ENCODE results near the gene METRN.
"Not testable (repeated sequence)": the region's sequence is repeated elsewhere in the genome, so short reads cannot be mapped to it uniquely, and the experiment has no call there.

The METRN gene

DNA sequence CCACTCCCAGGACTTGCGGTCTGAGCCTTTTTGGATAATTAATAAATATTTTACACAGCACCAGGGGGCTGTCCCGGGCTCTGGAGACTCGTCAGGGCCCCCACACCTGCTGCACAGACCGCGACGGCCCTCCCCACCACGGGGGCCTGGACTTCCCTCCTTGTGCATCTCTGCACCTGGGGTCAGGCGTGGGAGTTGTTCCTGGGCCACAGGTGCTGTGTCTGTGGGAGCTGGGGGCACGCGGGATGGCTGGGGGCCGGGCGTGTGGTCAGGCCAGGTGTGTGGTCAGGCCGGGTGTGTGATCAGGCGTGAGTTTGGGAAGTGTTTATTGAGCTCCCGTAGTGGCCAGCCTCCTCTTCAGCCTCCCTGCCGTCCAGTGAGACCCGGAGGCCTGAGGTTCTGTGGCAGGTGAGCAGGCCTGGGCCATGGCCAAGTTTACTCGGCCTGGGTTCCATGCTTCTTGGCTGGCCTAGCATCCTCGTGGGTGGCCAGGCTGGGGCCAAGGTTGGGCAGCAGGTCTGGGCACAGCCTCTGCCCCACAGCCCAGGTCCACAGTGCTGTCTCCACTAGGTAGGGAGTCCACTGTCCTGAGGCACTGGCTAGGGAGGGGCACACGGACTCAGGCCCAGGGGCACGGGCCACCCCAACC, 36.6 kb upstream of the METRN start:
- no peak for DNase-seq

DNA sequence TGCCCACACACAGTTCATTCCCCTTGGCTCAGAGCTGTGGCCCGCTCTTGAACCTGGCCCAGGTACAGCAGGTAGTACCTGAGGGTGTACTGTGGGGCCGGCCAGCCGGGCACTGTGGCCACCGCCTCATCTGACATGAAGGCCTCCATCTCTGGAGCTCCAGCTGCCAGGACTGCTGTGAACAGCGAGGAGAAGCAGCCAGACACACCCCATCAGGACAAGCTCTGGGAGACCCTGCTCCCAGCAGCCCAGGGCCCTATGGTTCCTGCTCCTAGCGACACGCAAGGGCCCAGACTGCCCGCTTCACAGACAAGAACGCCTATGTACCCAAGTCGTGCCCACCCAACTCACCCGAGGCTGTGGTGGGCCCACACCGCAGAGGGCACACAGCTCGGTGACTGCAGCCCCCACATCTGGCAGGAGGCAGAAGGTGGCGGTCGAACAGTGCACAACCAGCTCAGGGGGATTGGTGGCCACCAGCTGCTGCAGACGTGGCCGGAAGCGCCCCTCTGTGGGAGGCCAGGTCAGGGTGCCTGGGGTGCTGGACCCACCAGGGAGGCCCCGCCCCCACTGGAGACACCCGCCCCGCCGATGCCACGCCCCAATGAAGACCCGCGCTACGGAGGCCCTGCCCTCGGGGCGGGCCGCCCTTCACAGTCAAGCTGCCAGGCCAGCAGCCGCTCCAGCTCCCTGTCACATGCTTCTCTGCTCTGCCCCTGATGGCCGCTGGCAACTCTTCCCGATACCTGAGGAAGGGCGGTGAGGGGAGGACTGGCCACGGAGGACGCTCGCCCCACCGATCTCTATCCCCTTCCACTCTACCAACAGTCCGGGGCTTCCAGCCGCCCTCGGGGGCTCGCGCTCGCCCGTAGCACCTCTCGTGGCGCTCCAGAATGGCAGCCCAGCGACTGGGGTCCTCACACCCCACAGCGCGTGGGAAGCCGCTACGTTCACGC, 35.8 kb upstream of the METRN start:
- peak; percentile 61 for DNase-seq

DNA sequence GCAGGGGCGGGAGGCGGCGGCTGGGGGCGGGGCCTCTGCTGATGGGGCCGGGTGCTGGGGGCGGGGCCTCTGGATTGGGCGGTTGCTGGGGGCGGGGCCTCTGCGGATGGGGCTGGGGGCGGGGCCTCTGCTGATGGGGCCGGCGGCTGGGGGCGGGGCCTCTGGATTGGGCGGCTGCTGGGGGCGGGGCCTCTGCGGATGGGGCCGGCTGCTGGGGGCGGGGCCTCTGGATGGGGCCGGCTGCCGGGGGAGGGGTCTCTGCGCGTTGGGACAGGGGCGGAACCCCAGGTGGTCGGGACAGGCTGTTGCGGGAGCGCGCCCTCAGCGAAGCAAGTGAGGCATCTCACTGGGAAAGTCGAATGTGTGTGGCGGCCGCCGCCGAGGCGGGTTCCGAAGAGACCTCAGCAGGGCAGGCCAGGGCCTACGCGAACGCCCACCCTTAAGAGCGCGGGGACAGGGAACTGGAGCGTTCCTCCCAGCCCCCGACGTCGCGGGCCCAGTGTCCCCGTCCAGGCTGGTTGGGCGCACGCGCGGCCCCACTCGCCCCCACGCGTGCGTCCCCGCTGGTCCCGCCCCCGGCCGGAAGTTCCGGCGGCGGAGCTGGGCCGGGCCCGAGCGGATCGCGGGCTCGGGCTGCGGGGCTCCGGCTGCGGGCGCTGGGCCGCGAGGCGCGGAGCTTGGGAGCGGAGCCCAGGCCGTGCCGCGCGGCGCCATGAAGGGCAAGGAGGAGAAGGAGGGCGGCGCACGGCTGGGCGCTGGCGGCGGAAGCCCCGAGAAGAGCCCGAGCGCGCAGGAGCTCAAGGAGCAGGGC, 34.9 kb upstream of the METRN start, which contains the start of gene STUB1:
Gene STUB1 (plus strand): TSS at position 597 of the 811 bp plus-strand sequence. CDS start 116 bp downstream, at position 713.
- DNase-seq = peak; percentile 90

DNA sequence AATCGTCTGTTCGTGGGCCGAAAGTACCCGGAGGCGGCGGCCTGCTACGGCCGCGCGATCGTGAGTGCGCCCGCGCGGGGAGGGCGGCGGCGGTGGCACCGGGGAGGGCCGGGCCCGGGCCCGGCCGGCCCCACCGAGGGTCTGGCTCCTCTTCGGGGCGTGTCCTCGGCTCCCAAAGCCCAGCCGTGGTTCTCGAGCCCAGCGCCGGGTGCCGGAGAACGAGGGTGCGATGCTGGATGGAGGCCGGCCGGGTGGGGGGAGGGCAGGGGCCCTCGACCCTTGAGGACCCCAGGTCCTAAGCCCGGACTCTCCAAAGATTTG, 34.3 kb upstream of the METRN start:
- DNase-seq = no peak

DNA sequence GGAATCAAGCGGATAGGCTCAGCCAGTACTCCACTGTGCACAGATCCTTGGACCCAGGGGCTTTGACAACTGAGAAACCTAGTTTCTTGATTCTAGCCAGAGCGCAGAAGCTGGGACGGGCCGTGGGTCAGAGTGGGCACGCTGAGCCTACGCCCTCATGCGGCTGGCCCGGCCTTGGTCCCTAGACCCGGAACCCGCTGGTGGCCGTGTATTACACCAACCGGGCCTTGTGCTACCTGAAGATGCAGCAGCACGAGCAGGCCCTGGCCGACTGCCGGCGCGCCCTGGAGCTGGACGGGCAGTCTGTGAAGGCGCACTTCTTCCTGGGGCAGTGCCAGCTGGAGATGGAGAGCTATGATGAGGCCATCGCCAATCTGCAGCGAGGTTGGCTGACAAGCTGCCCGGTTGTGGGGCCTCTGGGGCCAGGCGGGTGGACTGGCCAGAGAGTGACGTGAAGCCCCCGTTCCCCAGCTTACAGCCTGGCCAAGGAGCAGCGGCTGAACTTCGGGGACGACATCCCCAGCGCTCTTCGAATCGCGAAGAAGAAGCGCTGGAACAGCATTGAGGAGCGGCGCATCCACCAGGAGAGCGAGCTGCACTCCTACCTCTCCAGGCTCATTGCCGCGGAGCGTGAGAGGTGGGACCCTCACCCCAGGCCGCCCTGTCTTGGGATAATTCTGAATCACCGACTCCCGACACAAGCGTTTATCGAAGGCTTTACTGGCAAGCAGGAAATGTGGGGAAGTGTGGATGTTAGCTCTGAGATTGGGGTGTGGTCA, 33.8 kb upstream of the METRN start:
- DNase-seq = no peak

DNA sequence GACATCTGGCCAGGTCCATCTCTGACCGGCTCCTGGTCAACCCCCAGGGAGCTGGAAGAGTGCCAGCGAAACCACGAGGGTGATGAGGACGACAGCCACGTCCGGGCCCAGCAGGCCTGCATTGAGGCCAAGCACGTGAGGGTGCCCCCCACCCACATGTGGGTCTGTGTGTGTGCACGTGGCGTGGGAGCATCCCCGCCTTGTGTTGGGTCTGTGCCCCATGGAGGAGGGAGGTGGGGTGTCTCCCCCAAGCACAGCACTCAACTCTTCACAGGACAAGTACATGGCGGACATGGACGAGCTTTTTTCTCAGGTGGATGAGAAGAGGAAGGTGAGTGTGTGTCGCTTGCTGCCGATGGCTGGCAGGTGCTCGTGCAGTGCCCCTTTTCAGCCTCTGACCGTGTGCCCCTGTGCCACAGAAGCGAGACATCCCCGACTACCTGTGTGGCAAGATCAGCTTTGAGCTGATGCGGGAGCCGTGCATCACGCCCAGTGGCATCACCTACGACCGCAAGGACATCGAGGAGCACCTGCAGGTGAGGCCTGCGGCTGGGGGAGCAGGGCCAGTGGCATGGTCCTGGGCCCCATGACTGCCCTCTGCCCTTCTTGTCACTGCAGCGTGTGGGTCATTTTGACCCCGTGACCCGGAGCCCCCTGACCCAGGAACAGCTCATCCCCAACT, 33.0 kb upstream of the METRN start:
- no peak for DNase-seq

DNA sequence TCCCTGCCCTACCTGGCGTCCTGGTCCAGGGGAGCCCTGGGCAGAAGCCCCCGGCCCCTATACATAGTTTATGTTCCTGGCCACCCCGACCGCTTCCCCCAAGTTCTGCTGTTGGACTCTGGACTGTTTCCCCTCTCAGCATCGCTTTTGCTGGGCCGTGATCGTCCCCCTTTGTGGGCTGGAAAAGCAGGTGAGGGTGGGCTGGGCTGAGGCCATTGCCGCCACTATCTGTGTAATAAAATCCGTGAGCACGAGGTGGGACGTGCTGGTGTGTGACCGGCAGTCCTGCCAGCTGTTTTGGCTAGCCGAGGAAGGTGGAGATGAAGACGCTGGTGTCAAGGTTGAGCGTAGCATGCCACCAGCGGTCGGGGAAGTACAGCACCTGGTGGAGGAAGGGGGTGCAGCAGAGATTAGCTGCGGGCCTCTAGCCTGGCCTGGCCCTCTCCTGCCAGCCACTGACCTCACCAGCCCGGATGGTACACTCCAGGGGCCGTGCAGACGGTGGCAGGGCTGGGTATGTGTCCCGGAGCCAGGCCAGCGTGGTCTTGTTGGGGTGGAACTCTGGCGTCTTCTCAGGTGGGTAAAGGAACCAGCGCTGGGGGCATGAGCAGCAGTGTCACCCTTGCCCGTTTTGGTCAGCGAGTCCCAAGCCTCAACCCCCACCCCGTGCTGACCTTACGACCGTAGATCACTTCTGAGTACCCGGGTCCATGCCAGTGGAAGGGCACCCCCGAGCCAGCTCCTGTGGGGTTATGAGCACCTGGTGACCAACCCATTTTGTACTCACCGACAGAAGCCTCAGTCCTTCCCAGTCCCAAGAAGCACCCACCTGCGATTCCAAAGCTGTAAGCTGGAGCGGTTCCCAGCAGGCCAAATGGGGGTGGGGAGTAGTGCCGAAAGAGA, 32.2 kb upstream of the METRN start:
- DNase-seq = no peak

DNA sequence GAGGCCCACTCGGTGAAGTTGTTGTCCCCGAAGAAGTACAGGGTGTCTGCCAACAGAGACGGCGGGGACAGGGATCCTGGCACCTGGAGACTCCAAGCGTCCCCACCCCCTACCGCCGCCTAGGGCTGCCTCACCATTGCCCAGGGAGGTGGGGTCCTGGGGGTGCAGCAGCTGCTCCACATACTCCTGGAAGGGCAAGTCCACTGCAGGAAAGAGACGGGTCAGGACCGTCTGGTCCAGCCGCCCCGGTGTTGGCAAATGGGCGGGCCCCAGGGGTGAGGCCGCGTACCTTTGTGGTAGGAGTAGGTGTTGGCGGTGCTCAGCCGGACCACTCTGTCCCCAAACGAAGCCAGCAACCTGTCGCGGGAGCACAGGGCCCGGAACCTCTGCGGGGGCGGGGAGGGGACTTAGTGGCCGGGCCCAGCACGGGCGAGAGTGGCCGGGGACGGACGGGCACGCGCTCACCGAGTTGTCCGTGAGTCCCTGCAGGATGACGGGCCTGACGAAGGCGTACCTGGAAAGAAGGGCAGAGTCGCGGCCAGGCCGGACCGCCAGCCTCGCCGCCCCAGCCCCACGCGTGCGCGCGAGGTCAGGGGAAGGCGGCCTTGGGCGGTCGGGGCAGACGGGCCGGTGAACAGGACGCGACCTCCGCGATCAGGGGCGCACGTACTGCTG, 31.4 kb upstream of the METRN start:
- DNase-seq = no peak

DNA sequence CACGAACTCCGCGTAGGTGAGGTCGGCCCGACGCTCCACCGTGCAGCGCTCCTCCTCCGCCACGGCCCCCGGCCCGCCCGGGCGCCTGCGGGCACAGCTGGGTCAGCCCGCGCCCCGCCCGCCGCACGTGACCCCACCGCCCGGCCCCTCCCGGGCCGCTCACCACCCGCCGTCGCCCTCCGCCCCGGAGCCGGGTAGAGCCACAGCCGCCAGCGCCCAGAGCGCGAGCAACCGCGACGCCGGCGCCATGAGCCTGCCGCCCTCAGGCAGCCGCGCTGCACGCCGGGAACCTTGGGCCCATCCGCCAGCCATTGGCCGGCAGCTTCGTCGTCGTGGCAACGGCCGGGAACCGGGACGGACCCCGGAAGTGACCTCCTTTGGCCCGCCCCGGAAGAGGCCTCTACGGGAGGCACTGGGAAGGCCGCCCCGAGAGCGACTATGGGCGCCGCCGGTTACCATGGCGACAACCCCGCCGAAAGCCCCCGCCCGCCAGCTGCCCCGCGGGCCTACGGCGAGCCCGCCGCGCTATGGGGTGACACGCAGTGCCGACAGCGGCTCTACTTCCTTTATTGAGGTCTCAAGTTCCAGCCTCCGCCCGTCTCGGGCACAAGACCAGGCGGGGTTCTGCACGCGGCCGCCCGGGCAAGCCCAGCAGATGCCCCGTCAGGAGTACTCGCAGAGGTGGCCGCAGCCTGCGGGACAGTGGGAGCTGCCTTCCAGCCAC, 30.7 kb upstream of the METRN start, which contains the start of gene JMJD8:
Gene JMJD8 (minus strand): TSS at position 264 of the 724 bp plus-strand sequence. CDS start 15 bp downstream, at position 249.
- DNase-seq = peak; percentile 96

DNA sequence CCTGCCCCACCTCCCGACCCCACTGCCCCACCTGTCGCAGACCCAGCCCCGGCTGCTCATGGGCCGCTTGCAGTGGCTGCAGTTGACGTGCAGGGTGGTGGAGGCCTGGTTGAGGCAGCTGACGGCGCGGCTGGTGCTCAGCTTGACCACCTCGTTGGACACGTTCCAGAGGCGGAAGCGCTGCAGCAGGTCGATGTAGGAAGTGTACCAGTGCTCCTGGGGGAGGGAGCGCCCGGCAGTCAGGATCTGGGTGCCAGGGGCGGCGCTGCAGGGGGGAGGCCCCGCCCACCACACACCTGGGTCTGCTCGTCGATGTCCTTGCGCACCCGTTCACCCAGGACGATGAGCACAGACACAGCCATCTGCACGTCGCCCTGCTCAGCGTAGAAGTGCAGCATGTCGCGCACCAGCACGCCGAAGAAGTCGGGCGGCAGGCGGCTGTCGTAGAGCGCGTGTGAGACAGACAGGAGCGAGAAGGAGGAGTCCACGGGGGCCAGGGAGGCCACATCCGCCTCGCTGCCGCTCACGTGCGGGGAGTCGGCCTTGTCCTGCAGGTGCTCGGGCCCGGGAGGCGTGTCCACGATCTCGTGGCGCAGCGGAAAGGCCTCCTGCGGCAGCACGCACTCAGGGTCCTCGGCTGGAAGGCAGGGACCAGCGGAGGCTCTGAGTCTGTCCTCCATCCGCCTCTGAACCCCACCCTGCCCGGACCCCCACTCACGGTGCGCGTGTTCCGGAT, 29.8 kb upstream of the METRN start:
- no peak for DNase-seq

DNA sequence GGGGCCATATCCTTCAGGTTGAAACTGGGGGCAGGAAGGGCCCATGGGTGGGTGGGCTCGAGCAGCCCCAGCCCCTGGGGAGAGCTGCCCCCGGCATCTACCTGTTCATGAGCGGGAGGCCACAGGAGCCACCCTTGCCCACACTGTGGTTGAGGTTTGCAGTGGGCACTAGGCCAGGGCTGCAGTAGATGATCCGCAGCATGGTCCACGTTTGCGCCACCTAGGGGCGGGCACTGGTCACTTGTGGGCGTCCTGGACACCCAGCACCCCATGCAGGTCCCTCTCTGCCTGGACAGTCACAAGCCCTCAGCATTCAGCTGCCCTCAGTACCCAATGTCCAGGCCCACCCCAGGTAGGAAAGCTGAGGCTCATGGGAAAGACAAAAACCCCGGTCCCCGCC, 29.0 kb upstream of the METRN start:
- DNase-seq = no peak

DNA sequence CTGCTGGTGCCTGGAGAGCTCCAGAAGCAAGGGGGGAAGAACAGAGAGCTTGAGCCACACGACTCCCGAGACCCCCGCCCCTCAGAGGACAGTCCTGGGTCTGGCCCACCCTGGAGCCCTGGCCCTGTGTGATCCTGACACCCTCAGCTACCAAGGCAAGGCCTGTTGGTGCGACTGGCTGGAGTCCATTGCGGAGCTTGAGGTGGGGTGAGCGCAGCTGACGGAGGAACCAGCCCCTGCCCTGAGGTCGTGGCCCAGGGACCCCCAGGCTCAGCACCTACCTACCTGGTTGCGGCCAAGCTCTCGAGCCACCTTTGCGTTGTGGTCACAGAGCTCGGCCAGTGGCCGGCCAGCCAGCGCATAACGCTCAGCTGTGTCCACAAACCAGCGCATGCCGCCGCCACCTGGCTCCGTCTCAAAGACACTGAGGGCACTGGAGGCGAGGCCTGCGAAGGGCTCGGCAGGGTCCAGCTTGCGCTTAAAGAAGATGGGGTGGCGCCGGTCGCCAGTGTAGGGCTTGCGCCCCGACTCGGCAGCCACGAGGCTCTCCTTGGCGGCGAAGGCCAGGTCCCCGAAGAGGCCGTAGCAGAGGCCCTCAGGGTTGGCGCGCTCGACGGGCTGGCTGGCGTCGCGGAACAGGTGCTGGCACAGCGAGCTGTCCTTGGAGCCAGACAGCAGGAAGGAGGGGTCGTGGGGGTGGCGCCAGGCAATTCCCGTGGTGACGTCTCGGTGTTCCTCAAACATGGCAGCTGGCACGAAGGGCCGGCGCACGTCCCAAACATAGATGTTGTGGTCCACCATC, 28.3 kb upstream of the METRN start:
- no peak for DNase-seq

DNA sequence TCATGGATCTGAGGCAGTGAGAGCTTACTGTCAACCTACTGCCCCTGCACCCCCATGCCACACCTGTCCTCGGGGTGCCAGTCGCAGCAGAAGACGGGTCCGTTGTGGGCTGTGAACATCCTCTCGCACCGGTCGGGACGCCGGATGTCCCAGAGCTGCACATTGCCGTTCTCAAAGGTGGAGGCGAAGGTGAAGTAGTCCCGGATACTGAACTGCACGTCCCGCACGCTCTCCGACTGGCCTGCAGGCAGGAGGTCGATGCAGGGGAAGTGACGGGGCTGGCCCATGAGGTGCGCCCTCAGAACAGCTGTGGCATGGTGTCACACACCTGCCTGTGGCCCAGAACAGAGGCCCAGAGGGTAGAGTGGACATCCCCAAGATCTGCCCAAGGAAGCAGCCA, 27.4 kb upstream of the METRN start:
- DNase-seq = no peak

DNA sequence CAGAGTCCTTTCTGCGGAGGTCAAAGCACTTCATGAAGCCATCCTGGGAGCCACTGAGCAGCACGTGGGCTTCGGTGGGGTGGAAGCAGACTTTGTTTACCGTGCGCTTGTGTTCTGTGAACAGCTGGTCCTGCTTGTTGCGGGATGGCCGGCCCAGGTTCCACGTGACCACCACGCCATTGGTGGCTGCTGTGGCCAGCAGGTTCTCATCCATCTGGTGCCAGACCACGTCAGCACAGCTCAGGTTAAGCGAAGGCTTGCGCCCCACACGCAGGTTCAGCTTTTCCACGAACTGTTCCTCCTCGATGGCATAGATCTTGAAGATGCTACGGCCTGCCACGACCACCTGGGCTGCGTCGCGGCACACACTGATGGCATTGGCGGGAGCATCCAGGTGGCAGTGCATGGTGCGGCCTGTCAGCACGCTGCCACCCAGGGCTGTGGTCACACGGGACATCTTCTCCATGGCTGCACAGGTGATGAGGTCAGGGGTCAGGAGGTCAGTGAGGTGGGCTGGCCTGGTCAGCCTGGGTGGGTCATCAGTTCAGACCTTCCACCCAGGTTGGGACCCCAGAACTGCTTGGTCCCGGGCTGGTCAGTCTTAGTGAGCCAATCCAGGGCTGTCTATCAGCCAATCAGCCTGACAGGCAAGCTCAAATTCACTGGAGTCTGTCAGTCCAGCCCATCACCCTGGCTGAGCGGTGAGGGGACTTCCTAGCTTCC, 25.6 kb upstream of the METRN start:
- no peak for DNase-seq

DNA sequence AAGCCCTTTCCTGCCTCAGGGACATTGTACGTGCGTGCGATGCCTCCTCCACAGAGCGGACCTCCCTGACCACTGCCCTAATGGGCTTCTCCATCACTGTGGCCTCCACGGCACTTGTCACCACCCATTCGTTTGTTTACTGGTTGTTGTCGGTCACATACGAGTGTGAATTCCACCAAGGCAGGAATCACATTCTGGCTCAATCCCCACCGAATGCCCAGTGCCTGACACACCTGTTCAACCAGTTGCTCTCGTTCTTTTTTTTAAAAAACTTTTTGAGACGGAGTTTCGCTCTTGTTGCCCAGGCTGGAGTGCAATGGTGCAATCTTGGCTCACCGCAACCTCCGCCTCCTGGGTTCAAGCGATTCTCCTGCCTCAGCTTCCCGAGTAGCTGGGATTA, 23.7 kb upstream of the METRN start:
- not testable (repeated sequence) for DNase-seq

DNA sequence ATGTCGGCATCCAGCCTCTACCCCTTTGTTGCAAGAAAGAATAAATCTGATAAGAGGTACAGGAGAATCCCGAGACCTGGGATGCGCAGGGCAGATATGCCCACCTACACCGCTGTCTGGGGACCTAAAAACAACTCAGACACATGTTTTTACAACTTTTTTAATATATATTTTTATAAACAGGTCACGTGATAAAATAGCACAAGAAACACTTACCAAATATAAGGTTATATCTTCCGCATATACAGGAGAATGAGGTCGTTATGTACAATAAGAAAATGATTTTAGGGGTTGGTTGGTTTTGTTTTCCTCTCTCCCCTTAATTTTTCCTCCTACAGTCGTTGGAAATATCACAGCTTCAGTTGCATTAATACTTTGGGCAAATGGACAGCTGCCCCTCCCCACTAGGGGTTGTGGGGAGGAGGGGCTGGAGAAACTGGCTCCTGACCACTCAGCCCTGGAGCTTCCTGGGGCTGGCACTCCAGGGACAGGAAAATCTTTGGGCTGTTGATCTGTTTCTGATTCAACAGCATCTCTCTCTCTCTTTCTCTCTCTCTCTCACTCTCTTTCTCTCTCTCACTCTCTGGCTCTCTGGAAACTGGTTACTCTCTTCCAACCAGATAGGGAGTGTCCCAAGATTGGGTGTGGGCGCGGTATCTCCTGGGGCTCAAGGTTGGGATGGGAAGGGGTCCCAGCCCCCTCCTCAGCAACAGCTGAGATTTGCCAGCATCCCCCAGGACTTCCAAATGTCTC, 22.4 kb upstream of the METRN start:
- DNase-seq = no peak
